ENCODE data around the gene LAMB4.

DNA sequence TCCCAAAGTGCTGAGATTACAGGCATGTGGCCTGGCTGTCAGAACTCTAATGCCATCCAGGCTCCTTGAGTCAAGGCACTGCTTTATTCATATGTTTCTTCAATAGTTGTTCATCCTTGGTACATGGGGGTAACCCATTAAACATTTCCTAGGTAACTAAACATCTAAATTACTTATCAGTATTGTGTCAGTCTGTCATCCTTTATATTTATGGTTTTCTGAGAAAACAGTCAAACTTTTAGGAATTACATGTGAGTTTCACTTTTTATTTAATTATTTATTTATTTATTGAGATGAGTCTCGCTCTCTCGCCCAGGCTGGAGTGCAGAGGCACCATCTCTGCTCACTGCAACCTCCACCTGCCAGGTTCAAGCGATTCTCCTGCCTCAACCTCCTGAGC lies 81.7 kb downstream of the LAMB4 start:
- TF ChIP-seq EZH2 (IDR thresholded peaks at IDR 0.05; ENCODE audit: insufficient read depth, poor library complexity, severe bottlenecking) (no peak), EZH2phosphoT487 (IDR thresholded peaks at IDR 0.05; ENCODE audit: insufficient read depth, low read depth) (no peak)

All from GM23248 (cell line).